Measurements from ENCODE around the gene SPC24.

SPC24 gene

DNA sequence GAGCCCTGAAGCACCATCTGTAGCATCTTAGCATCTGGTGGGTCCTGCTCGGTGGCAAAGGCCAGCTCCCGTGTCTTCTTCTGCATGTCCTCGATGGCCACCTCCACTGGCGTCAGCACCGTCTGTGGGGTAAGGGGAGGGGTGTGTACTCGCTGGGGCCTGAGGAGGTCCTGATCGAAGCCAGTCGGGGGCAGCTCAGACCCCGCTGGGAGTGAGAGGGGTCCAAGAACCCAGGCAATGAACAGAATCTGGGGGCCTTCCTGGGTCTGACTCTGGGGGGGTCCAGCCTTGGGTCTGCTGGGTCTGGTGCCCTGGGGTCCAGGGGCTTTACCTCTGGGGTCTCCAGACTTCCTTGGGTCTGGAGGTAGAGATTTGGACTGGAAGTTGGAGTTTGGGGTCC is 45.3 kb upstream of the SPC24 start:
- in situ Hi-C loops (cut with MboI; ENCODE audit: low pct_unique_long_range_greater_than_20kb, low sequenced_read_pairs, unreplicated experiment) = no loop called here
- TF ChIP-seq, protein P1, sequence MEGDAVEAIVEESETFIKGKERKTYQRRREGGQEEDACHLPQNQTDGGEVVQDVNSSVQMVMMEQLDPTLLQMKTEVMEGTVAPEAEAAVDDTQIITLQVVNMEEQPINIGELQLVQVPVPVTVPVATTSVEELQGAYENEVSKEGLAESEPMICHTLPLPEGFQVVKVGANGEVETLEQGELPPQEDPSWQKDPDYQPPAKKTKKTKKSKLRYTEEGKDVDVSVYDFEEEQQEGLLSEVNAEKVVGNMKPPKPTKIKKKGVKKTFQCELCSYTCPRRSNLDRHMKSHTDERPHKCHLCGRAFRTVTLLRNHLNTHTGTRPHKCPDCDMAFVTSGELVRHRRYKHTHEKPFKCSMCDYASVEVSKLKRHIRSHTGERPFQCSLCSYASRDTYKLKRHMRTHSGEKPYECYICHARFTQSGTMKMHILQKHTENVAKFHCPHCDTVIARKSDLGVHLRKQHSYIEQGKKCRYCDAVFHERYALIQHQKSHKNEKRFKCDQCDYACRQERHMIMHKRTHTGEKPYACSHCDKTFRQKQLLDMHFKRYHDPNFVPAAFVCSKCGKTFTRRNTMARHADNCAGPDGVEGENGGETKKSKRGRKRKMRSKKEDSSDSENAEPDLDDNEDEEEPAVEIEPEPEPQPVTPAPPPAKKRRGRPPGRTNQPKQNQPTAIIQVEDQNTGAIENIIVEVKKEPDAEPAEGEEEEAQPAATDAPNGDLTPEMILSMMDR (IDR thresholded peaks at IDR 0.05; ENCODE audit: extremely low read depth, insufficient read depth, missing control alignments) = no peak
- no peak for DNase-seq (ENCODE audit: low spot score)

DNA sequence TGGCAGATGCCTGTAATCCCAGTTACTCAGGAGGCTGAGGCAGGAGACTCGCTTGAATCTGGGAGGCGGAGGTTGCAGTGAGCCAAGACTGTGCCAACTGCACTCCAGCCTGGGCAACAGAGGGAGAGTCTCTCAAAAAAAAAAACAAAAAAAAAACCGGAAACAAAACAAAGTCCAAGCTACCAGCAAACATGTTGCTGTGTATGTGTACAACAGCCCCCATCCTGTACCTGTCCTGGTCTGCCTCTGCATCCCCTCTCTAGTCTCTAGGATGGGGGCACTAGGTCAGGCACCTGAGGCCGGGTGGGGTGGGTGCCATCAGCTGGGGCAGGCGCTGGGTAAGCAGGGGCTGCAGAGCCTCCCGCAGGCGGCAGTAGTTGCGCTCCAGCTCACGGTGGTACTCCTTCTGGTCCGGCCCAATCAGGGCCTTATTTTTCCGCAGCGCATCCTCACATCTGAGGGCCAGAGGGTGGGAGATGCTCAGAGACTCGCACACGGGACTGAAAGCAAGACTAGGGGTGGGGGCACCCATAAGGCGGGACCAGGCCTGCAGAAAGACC is 44.5 kb upstream of the SPC24 start:
- DNase-seq (ENCODE audit: low spot score) = no peak
- in situ Hi-C loops (cut with MboI; ENCODE audit: low pct_unique_long_range_greater_than_20kb, low sequenced_read_pairs, unreplicated experiment) = no loop called here
- TF ChIP-seq, protein P1 (IDR thresholded peaks at IDR 0.05; ENCODE audit: extremely low read depth, insufficient read depth, missing control alignments) = no peak

DNA sequence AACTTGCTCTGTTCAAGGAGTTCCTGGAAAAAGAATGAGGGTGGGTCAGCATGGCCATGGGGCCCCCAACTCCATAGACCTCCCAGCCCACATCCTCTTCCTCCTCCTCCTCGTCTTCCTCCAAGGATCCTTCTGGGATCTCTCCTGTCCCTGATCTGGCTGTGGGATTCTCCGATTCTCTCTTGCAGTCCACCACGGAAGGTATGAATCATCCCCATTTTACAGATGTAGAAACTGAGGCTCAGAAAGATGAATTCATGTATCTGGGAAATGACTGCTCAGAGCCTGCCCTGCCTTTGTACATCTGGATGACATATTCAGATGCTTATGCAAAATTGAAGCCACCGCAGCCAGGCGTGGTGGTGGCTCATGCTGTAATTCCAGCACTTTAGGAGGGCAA is 43.9 kb upstream of the SPC24 start:
- TF ChIP-seq, protein P1 (IDR thresholded peaks at IDR 0.05; ENCODE audit: extremely low read depth, insufficient read depth, missing control alignments) = no peak
- no peak for DNase-seq (ENCODE audit: low spot score)
- in situ Hi-C loops (cut with MboI; ENCODE audit: low pct_unique_long_range_greater_than_20kb, low sequenced_read_pairs, unreplicated experiment) = no loop called here

DNA sequence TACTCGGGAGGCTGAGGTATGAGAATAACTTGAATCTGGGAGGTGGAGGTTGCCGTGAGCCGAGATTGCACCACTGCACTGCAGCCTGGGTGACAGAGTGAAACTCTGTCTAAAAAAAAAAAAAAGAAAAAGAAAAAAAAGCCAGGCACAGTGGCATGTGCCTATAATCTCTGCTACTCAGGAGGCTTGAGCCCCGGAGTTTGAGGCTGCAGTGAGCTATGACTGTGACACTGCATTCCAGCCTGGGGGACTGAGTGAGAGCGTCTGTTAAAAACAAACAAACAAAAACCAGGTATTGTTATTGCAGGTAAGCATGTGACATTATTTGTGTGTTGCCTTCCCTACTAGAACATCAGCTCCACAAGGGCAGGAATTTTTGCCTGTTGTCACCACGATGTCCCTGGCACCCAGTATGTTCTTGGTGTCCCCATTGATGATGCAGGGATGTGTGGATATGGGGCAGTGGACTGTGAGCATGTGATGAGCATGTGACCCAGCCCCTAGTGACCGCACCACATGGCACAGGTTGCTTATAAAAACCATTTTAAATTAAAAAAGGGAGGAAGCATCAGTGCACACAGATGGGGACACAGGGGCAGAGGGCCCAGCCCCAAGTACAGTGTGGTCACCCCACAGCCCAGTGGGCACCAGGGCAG is 43.3 kb upstream of the SPC24 start:
- TF ChIP-seq, protein P1 (IDR thresholded peaks at IDR 0.05; ENCODE audit: extremely low read depth, insufficient read depth, missing control alignments) = no peak
- DNase-seq (ENCODE audit: low spot score) = no peak
- in situ Hi-C loops (cut with MboI; ENCODE audit: low pct_unique_long_range_greater_than_20kb, low sequenced_read_pairs, unreplicated experiment) = no loop called here

DNA sequence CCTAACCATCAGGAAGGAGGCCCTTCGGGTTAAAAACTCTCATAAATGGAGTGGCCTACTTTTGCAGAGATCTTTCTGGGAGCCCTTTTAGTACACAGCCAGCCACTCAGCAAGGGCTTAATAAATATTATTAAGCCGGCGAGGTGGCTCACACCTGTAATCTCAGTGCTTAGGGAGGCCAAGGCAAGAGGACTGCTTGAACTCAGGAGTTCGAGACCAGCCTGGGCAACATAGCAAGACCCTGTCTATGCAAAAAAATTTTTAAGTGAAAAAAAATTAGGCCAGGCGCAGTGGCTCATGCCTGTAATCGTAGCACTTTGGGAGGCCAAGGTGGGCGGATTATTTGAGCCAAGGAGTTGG is 42.6 kb upstream of the SPC24 start:
- no peak for DNase-seq (ENCODE audit: low spot score)
- in situ Hi-C loops (cut with MboI; ENCODE audit: low pct_unique_long_range_greater_than_20kb, low sequenced_read_pairs, unreplicated experiment) = no loop called here
- TF ChIP-seq, protein P1 (IDR thresholded peaks at IDR 0.05; ENCODE audit: extremely low read depth, insufficient read depth, missing control alignments) = no peak

DNA sequence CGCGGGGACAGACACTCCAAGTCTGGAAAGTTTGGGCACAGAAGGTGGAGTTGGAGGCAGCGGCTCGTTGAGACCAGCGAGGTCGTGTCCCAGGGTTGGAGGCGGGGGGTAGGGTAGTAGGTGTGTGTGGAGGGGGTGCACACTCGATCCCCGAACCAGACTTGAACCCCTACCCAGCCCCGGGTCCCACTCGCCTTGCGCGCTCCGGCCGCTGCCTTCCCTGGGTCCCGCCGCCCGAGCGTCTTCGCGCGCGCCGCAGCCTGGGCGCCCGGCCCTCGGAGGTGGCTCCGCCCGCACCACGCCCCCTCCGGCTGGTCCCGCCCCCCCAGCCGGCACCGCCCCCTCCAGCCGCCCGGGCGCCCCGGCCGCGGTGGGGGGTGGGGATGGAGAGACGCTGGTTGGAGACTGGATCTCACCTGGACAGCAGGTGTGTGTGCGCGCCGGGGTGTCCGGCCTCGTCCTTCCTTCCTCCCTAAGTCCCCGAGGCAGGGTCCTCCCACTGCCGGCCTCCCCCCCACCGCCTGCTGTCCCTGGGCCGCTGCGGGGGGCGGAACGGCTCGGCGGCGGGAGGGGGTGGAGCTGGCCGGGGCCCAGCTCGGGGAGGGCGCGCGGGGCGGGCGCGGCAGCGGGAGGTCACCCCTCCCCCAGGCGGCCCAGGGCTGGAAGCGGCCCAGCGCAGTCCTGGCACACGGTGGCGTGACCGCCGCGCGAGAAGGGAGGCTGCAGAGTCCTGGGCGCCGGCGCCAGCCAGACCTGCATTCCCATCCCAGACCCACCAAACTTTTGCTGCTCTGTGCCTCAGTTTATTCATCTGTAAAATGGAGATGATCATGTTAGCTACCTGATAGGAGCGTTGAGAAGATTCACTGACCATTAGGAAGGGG is 42.0 kb upstream of the SPC24 start, which contains the start of gene KANK2:
TSS of gene KANK2 (minus strand) at position 255 of the 884 bp plus-strand sequence. CDS start 3,034 bp downstream, outside the sequence.
- DNase-seq (ENCODE audit: low spot score) = peak; percentile 99
- TF ChIP-seq, protein P1 (IDR thresholded peaks at IDR 0.05; ENCODE audit: extremely low read depth, insufficient read depth, missing control alignments) = peak; percentile 11
- in situ Hi-C loops (cut with MboI; ENCODE audit: low pct_unique_long_range_greater_than_20kb, low sequenced_read_pairs, unreplicated experiment) = no loop called here
